Stimulated activated naive B cell treated with anti-CD40 and anti-IgM and Interleukin-4, amounts not matched to agents 10 μg/mL and 1 μg/mL and 100 μg/mL, for 72 hours (primary cell): Measurements from ENCODE around the gene STOML2.
A peak's percentile ranks its signal among the peaks of the same experiment; 100 is the strongest.

Experiments used
- ATAC-seq, 2 donors: fragments of 150-1000 bp; cut with Tn5 transposase; replicated peaks; 2 replicates each; pipeline ENCODE4 v1.10.0; 2021; ENCODE audit warnings: moderate library complexity in 1 of 2
- DNase-seq: peaks from one replicate; pipeline ENCODE4 v3.0.0; 2021
- H3K27ac Mint-ChIP-seq: one replicate; pipeline ENCODE4 v1.8.0; 2022; ENCODE audit warnings: mild to moderate bottlenecking, mixed read lengths
- H3K27me3 Mint-ChIP-seq, 2 donors: one replicate each; pipeline ENCODE4 v1.8.0; 2022; ENCODE audit warnings: mixed read lengths in 2 of 2
- H3K36me3 Mint-ChIP-seq, 2 donors: one replicate each; pipeline ENCODE4 v1.8.0; 2022; ENCODE audit warnings: mixed read lengths in 2 of 2, mild to moderate bottlenecking in 1 of 2
- H3K4me1 Mint-ChIP-seq, 2 donors: one replicate each; pipeline ENCODE4 v1.8.0; 2022; ENCODE audit warnings: mixed read lengths in 2 of 2, mild to moderate bottlenecking in 1 of 2
- H3K4me3 Mint-ChIP-seq, 2 donors: one replicate each; pipeline ENCODE4 v1.8.0; 2022; ENCODE audit warnings: mild to moderate bottlenecking in 2 of 2, mixed read lengths in 2 of 2, moderate library complexity in 1 of 2
- H3K9me3 Mint-ChIP-seq, 2 donors: one replicate each; pipeline ENCODE4 v1.8.0; 2022; ENCODE audit warnings: mixed read lengths in 2 of 2, mild to moderate bottlenecking in 1 of 2

Gene STOML2

GRCh38 chr9:35097573-35097972, 5.4 kb downstream of the STOML2 start:
- Mint-ChIP-seq H3K4me1 (peaks cover 50 to 65% of the 10 kb centered on the region in 2 donors), H3K36me3 (peaks cover 40 to 64% of the 10 kb centered on the region in 2 donors), H3K4me3 (no peak overlapping the region), H3K27me3 (no peaks in the 10 kb centered on the region), H3K27ac (peak overlapping the region; percentile 16), H3K9me3 (no peaks in the 10 kb centered on the region)
- DNase-seq (no peak), ATAC-seq (no peak)

GRCh38 chr9:35096035-35096849, 6.7 kb downstream of the STOML2 start, which contains the start of gene PIGO:
PIGO (minus strand) TSS chr9:35096591; CDS start chr9:35095565, 1,026 bp downstream.
- Mint-ChIP-seq H3K27me3 (no peaks in the 10 kb centered on the region), H3K4me1 (peaks cover 40 to 58% of the 10 kb centered on the region in 2 donors), H3K4me3 (peak within 1 kb of the TSS; percentile 88 to 94), H3K27ac (peak within 1 kb of the TSS; percentile 99), H3K9me3 (no peaks in the 10 kb centered on the region), H3K36me3 (peaks cover 44 to 67% of the 10 kb centered on the region in 2 donors)
- DNase-seq (peak; percentile 88), ATAC-seq (peak; percentile 94)

GRCh38 chr9:35091536-35091935, 11.4 kb downstream of the STOML2 start:
- no peak overlapping the region for H3K4me3 Mint-ChIP-seq
- peaks cover 42 to 64% of the 10 kb centered on the region in 2 donors for H3K36me3 Mint-ChIP-seq
- no peak for DNase-seq
- H3K27me3 Mint-ChIP-seq = no peaks in the 10 kb centered on the region
- H3K9me3 Mint-ChIP-seq = no peaks in the 10 kb centered on the region
- no peak for ATAC-seq
- no peak overlapping the region for H3K27ac Mint-ChIP-seq
- peaks cover 18 to 32% of the 10 kb centered on the region in 2 donors for H3K4me1 Mint-ChIP-seq

GRCh38 chr9:35089434-35089833, 13.5 kb downstream of the STOML2 start:
- Mint-ChIP-seq H3K9me3 (no peaks in the 10 kb centered on the region), H3K27me3 (no peaks in the 10 kb centered on the region), H3K4me1 (peaks cover 8 to 13% of the 10 kb centered on the region in 2 donors), H3K4me3 (no peak overlapping the region), H3K27ac (no peak overlapping the region), H3K36me3 (peaks cover 37 to 65% of the 10 kb centered on the region in 2 donors)
- ATAC-seq (no peak), DNase-seq (no peak)

GRCh38 chr9:35085078-35085477, 17.9 kb downstream of the STOML2 start:
- Mint-ChIP-seq H3K4me3 (no peak overlapping the region), H3K27ac (no peak overlapping the region), H3K9me3 (no peaks in the 10 kb centered on the region), H3K4me1 (peaks cover 1 to 3% of the 10 kb centered on the region in 2 donors), H3K27me3 (no peaks in the 10 kb centered on the region), H3K36me3 (peaks cover 8 to 30% of the 10 kb centered on the region in 2 donors)
- ATAC-seq (no peak), DNase-seq (no peak)

GRCh38 chr9:35079426-35080341, 23.2 kb downstream of the STOML2 start, which contains the start of gene FANCG:
FANCG (minus strand) TSS chr9:35079942; CDS start chr9:35079524, 418 bp downstream.
- Mint-ChIP-seq H3K4me3 (peak within 1 kb of the TSS; percentile 97 to 99), H3K27me3 (no peaks in the 10 kb centered on the region), H3K4me1 (peaks cover 24 to 40% of the 10 kb centered on the region in 2 donors), H3K27ac (peak within 1 kb of the TSS; percentile 99), H3K9me3 (no peaks in the 10 kb centered on the region), H3K36me3 (peaks cover 9 to 31% of the 10 kb centered on the region in 2 donors)
- ATAC-seq (peak; percentile 92 to 95), DNase-seq (peak; percentile 88)

GRCh38 chr9:35079041-35079425, 23.9 kb downstream of the STOML2 start:
- H3K36me3 Mint-ChIP-seq = peaks cover 15 to 37% of the 10 kb centered on the region in 2 donors
- DNase-seq = no peak
- peaks cover 24 to 45% of the 10 kb centered on the region in 2 donors for H3K4me1 Mint-ChIP-seq
- peak in 1 of 2 donors; percentile 0 for ATAC-seq
- H3K4me3 Mint-ChIP-seq = peak overlapping the region; percentile 97 to 99
- no peaks in the 10 kb centered on the region for H3K9me3 Mint-ChIP-seq
- H3K27ac Mint-ChIP-seq = peak overlapping the region; percentile 99
- no peaks in the 10 kb centered on the region for H3K27me3 Mint-ChIP-seq

GRCh38 chr9:35078066-35078465, 24.9 kb downstream of the STOML2 start:
- H3K27me3 Mint-ChIP-seq = no peaks in the 10 kb centered on the region
- peaks cover 24 to 55% of the 10 kb centered on the region in 2 donors for H3K4me1 Mint-ChIP-seq
- H3K36me3 Mint-ChIP-seq = peaks cover 21 to 44% of the 10 kb centered on the region in 2 donors
- H3K9me3 Mint-ChIP-seq = no peaks in the 10 kb centered on the region
- peak overlapping the region; percentile 97 to 99 for H3K4me3 Mint-ChIP-seq
- no peak overlapping the region for H3K27ac Mint-ChIP-seq
- ATAC-seq = no peak
- no peak for DNase-seq

- Mint-ChIP-seq H3K4me3 (no peak overlapping the region), H3K36me3 (peaks cover 21 to 44% of the 10 kb centered on the region in 2 donors), H3K27me3 (no peaks in the 10 kb centered on the region), H3K9me3 (no peaks in the 10 kb centered on the region), H3K27ac (no peak overlapping the region), H3K4me1 (peaks cover 29 to 58% of the 10 kb centered on the region in 2 donors)
- DNase-seq (no peak), ATAC-seq (no peak)
Observed at GRCh38 chr9:35076848-35077247, 26.1 kb downstream of the STOML2 start.

GRCh38 chr9:35075358-35075757, 27.6 kb downstream of the STOML2 start:
- Mint-ChIP-seq H3K36me3 (peaks cover 32 to 55% of the 10 kb centered on the region in 2 donors), H3K27me3 (no peaks in the 10 kb centered on the region), H3K27ac (no peak overlapping the region), H3K4me3 (no peak overlapping the region), H3K9me3 (no peaks in the 10 kb centered on the region), H3K4me1 (peaks cover 33 to 65% of the 10 kb centered on the region in 2 donors)
- no peak for ATAC-seq
- DNase-seq = no peak

- Mint-ChIP-seq H3K4me3 (no peak overlapping the region), H3K36me3 (peaks cover 36 to 59% of the 10 kb centered on the region in 2 donors), H3K27me3 (no peaks in the 10 kb centered on the region), H3K27ac (no peak overlapping the region), H3K4me1 (peaks cover 34 to 65% of the 10 kb centered on the region in 2 donors), H3K9me3 (no peaks in the 10 kb centered on the region)
- no peak for ATAC-seq
- no peak for DNase-seq
Observed at GRCh38 chr9:35074791-35075190, 28.1 kb downstream of the STOML2 start.

- Mint-ChIP-seq H3K4me3 (no peak overlapping the region), H3K9me3 (no peaks in the 10 kb centered on the region), H3K36me3 (peaks cover 36 to 59% of the 10 kb centered on the region in 2 donors), H3K27me3 (no peaks in the 10 kb centered on the region), H3K4me1 (peaks cover 32 to 59% of the 10 kb centered on the region in 2 donors), H3K27ac (no peak overlapping the region)
- ATAC-seq = no peak
- no peak for DNase-seq
Observed at GRCh38 chr9:35074141-35074540, 28.8 kb downstream of the STOML2 start.

- Mint-ChIP-seq H3K9me3 (no peaks in the 10 kb centered on the region), H3K27ac (peak overlapping the region; percentile 96), H3K4me1 (peaks cover 27 to 58% of the 10 kb centered on the region in 2 donors), H3K27me3 (no peaks in the 10 kb centered on the region), H3K36me3 (peaks cover 38 to 59% of the 10 kb centered on the region in 2 donors), H3K4me3 (peak overlapping the region; percentile 89 to 95)
- no peak for ATAC-seq
- no peak for DNase-seq
Observed at GRCh38 chr9:35073279-35073612, 29.7 kb downstream of the STOML2 start.
